Activated gamma-delta T cell (primary cell): ENCODE measurements around the gene TMEM108.

ENCODE experiments used
- DNase-seq: peaks from one replicate; lab custom pipeline; 2025; lab: John Stamatoyannopoulos, UW

Gene TMEM108

GRCh38 chr3:133162670-133163305, 124.6 kb downstream of the TMEM108 start:
- DNase-seq, result no peak

- peak; percentile 10 for DNase-seq
Measured at GRCh38 chr3:133167340-133168024, 129.3 kb downstream of the TMEM108 start.

- no peak for DNase-seq
Measured at GRCh38 chr3:133168025-133168401, 129.8 kb downstream of the TMEM108 start.

GRCh38 chr3:133169331-133170068, 131.3 kb downstream of the TMEM108 start:
- no peak for DNase-seq

- no peak for DNase-seq
Measured at GRCh38 chr3:133171831-133172230, 133.6 kb downstream of the TMEM108 start.

- DNase-seq, result no peak
Measured at GRCh38 chr3:133181392-133182150, 143.4 kb downstream of the TMEM108 start.

GRCh38 chr3:133187870-133188379, 149.7 kb downstream of the TMEM108 start:
- DNase-seq, result no peak

- no peak for DNase-seq
Measured at GRCh38 chr3:133188996-133189395, 150.8 kb downstream of the TMEM108 start.

- DNase-seq, result no peak
Measured at GRCh38 chr3:133189893-133190292, 151.7 kb downstream of the TMEM108 start.

GRCh38 chr3:133191818-133192217, 153.6 kb downstream of the TMEM108 start:
- DNase-seq, result no peak

- DNase-seq, result no peak
Measured at GRCh38 chr3:133192363-133192945, 154.3 kb downstream of the TMEM108 start.

GRCh38 chr3:133192967-133193366, 154.8 kb downstream of the TMEM108 start:
- DNase-seq, result no peak

GRCh38 chr3:133196527-133196926, 158.3 kb downstream of the TMEM108 start:
- no peak for DNase-seq

- no peak for DNase-seq
Measured at GRCh38 chr3:133197619-133198018, 159.4 kb downstream of the TMEM108 start.

GRCh38 chr3:133206921-133207320, 168.7 kb downstream of the TMEM108 start:
- no peak for DNase-seq

GRCh38 chr3:133208184-133208583, 170.0 kb downstream of the TMEM108 start:
- no peak for DNase-seq

- no peak for DNase-seq
Measured at GRCh38 chr3:133209871-133210550, 171.8 kb downstream of the TMEM108 start.

- no peak for DNase-seq
Measured at GRCh38 chr3:133210656-133211055, 172.5 kb downstream of the TMEM108 start.

GRCh38 chr3:133211449-133211848, 173.3 kb downstream of the TMEM108 start:
- DNase-seq, result no peak

- no peak for DNase-seq
Measured at GRCh38 chr3:133211856-133212255, 173.7 kb downstream of the TMEM108 start.

GRCh38 chr3:133213937-133214336, 175.7 kb downstream of the TMEM108 start:
- DNase-seq, result no peak
